ENCODE data around the gene ALLC. TPM values are rescaled to one million over a fixed set of nuclear protein-coding genes. Genes with fewer than 3 reads are reported as not detected.
"Not testable (repeated sequence)": the region's sequence is repeated elsewhere in the genome, so short reads cannot be mapped to it uniquely, and the experiment has no call there.

The ALLC gene
- total RNA-seq (not detected in 2 replicates), polyA plus RNA-seq (not detected in 2 replicates)

DNA sequence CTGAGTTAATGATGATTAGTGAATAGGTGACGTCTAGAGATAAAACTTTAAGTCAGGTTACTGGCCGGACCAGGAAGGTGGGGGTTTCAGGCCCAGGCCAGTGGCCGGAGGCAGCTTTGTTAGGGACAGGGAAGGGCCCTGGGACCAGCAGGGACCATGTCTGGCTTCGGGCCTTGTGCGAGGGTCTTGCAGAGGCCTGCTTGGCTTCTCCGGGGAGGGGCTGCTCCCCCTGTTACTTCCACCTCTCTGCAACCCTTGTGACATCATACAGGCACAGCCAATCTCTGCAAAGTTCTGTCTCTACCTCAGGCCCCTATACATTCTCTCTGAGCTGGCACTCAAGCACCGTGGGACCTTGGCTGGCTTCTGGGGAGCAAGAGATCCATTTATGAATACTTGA, at the start of gene ALLC:
TSS of gene ALLC (plus strand) at position 320 of the 400 bp plus-strand sequence. CDS start 12,958 bp downstream, outside the sequence.
- H3K9me2 ChIP-seq (replicated peaks; ENCODE audit: insufficient read depth), result no peaks in the 10 kb centered on the region
- no peak within 1 kb of the TSS for H3K4me2 ChIP-seq
- no peak for TF ChIP-seq EZH2 (IDR thresholded peaks at IDR 0.05; ENCODE audit: borderline replicate concordance)
- TF ChIP-seq, protein P1, sequence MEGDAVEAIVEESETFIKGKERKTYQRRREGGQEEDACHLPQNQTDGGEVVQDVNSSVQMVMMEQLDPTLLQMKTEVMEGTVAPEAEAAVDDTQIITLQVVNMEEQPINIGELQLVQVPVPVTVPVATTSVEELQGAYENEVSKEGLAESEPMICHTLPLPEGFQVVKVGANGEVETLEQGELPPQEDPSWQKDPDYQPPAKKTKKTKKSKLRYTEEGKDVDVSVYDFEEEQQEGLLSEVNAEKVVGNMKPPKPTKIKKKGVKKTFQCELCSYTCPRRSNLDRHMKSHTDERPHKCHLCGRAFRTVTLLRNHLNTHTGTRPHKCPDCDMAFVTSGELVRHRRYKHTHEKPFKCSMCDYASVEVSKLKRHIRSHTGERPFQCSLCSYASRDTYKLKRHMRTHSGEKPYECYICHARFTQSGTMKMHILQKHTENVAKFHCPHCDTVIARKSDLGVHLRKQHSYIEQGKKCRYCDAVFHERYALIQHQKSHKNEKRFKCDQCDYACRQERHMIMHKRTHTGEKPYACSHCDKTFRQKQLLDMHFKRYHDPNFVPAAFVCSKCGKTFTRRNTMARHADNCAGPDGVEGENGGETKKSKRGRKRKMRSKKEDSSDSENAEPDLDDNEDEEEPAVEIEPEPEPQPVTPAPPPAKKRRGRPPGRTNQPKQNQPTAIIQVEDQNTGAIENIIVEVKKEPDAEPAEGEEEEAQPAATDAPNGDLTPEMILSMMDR (IDR thresholded peaks at IDR 0.05; ENCODE audit: poor library complexity), result no peak
- no peak for TF ChIP-seq EZH2phosphoT487 (IDR thresholded peaks at IDR 0.05; ENCODE audit: low read depth, severe bottlenecking, unreplicated experiment)
- H2AFZ ChIP-seq, result no peak within 1 kb of the TSS
- no peaks in the 10 kb centered on the region for H3K36me3 ChIP-seq (replicated peaks; ENCODE audit: insufficient read depth, low read depth)
- no peaks in the 10 kb centered on the region for H4K20me1 ChIP-seq (ENCODE audit: insufficient read depth, poor library complexity, severe bottlenecking)
- H3K27ac ChIP-seq, result no peak within 1 kb of the TSS
- H3K4me1 ChIP-seq (ENCODE audit: insufficient read depth), result peaks cover 15% of the 10 kb centered on the region
- H3K4me3 ChIP-seq, result no peak within 1 kb of the TSS
- no peaks in the 10 kb centered on the region for H3K9me3 ChIP-seq (ENCODE audit: low read depth)
- no peak for DNase-seq (ENCODE audit: low spot score)
- WGBS (ENCODE audit: low lambda C conversion rate, missing lambda C conversion rate), result 94% methylated on average over 7 of the region's 7 CpGs
- no peaks in the 10 kb centered on the region for H3K27me3 ChIP-seq
- H3K79me2 ChIP-seq, result no peaks in the 10 kb centered on the region

DNA sequence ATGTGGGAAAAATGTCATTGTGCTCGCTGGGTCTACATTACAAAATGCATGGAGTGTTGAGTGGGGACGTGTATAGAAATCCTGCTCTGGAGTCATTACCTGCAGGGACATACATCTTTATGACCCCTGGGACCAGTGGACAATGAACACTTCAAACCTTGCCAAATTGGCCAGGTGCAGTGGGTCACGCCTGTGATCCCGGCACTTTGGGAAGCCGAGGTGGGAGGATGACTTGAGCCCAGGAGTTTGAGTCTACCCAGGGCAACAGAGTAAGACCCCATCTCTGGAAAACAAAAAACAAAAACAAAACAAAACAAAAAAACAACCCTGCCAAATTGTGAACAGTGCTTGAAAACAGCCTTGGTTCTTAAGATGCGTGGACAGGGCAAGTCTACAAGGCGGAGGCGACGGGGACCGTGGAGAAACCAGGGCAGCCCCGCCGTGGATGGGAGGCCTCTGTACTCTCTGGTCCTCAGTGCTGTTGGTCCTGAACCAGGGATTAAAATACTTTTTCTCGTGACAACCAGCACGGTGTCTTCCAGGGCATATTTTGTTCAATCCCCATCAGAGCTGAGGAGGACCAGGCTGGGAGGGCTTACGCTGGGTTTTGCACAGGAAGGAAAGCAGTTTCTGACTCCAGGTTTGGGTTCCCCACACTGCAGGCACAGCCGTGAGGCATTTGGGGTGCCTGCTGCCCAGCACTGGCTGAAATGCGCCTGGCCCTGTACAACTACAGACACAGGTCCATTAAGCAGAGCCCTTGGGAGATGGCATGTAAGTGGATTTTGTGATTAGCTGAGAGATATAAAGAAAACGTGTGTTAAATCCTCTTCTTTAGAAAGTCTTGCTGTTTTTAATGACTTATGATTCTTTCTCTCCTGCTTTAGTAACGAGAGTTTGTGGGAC, 49.4 kb upstream of the ALLC start:
- H3K9me3 ChIP-seq (ENCODE audit: low read depth), result no peaks in the 10 kb centered on the region
- H3K36me3 ChIP-seq (replicated peaks; ENCODE audit: insufficient read depth, low read depth), result no peaks in the 10 kb centered on the region
- no peak for DNase-seq (ENCODE audit: low spot score)
- H2AFZ ChIP-seq, result no peak overlapping the region
- no peak overlapping the region for H3K27ac ChIP-seq
- H3K9me2 ChIP-seq (replicated peaks; ENCODE audit: insufficient read depth), result no peaks in the 10 kb centered on the region
- H3K4me3 ChIP-seq, result no peak overlapping the region
- H3K4me2 ChIP-seq, result no peak overlapping the region
- no peaks in the 10 kb centered on the region for H4K20me1 ChIP-seq (ENCODE audit: insufficient read depth, poor library complexity, severe bottlenecking)
- TF ChIP-seq, protein P1 (IDR thresholded peaks at IDR 0.05; ENCODE audit: poor library complexity), result no peak
- no peak for TF ChIP-seq EZH2phosphoT487 (IDR thresholded peaks at IDR 0.05; ENCODE audit: low read depth, severe bottlenecking, unreplicated experiment)
- no peak for TF ChIP-seq EZH2 (IDR thresholded peaks at IDR 0.05; ENCODE audit: borderline replicate concordance)
- H3K79me2 ChIP-seq, result no peaks in the 10 kb centered on the region
- 87% methylated on average over 19 of the region's 19 CpGs for WGBS (ENCODE audit: low lambda C conversion rate, missing lambda C conversion rate)
- H3K27me3 ChIP-seq, result no peaks in the 10 kb centered on the region
- H3K4me1 ChIP-seq (ENCODE audit: insufficient read depth), result no peaks in the 10 kb centered on the region

DNA sequence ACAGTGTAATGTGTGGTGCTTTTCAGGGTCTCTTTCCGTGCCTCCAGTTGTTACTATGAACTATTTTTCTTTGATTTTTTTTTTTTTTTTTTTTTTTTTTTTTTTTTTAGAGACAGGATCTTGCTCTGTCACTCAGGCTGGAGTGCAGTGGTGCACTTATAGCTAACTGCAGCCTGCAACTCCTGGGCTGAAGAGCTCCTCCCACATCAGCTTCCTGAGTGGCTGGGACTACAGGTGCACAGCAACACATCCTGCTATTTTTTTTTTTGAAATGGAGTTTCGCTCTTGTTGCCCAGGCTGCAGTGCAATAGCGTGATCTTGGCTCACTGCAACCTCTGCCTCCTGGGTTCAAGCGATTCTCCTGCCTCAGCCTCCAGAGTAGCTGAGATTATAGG, 48.7 kb upstream of the ALLC start:
- WGBS (ENCODE audit: low lambda C conversion rate, missing lambda C conversion rate), result 84% methylated on average over 4 of the region's 4 CpGs
- not testable (repeated sequence) for H3K27ac ChIP-seq; DNase-seq (ENCODE audit: low spot score); H3K9me2 ChIP-seq (replicated peaks; ENCODE audit: insufficient read depth); H3K4me1 ChIP-seq (ENCODE audit: insufficient read depth); H3K9me3 ChIP-seq (ENCODE audit: low read depth); H4K20me1 ChIP-seq (ENCODE audit: insufficient read depth, poor library complexity, severe bottlenecking); H2AFZ ChIP-seq; H3K79me2 ChIP-seq; H3K4me3 ChIP-seq; H3K27me3 ChIP-seq; H3K4me2 ChIP-seq; H3K36me3 ChIP-seq (replicated peaks; ENCODE audit: insufficient read depth, low read depth)

DNA sequence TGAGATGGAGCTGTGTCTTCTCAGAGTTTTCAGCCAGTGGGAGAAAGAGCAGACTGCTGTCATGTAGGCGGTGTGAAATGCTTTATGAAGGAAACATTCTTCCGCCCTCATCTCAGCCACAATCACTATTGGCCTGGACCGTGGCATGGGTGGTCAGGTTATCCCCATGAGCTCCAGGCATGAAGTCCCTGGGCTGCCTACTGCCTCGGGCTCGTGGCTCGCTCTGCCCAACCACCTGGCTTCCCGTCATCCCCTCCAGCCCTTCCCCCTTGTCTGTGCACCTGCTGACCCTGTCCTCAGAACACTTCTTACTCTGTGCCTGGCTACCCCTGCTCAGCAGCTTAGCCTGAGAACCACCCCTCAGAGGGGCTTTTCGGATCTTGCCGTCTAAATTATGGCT, 47.6 kb upstream of the ALLC start:
- Histone ChIP-seq H3K27ac (no peak overlapping the region), H3K79me2 (no peaks in the 10 kb centered on the region), H3K4me2 (no peak overlapping the region), H3K4me3 (no peak overlapping the region), H3K36me3 (replicated peaks; ENCODE audit: insufficient read depth, low read depth) (no peaks in the 10 kb centered on the region), H3K27me3 (no peaks in the 10 kb centered on the region), H4K20me1 (ENCODE audit: insufficient read depth, poor library complexity, severe bottlenecking) (no peaks in the 10 kb centered on the region), H3K4me1 (ENCODE audit: insufficient read depth) (no peaks in the 10 kb centered on the region), H3K9me3 (ENCODE audit: low read depth) (no peaks in the 10 kb centered on the region), H2AFZ (no peak overlapping the region), H3K9me2 (replicated peaks; ENCODE audit: insufficient read depth) (no peaks in the 10 kb centered on the region)
- no peak for DNase-seq (ENCODE audit: low spot score)
- TF ChIP-seq EZH2 (IDR thresholded peaks at IDR 0.05; ENCODE audit: borderline replicate concordance) (no peak), EZH2phosphoT487 (IDR thresholded peaks at IDR 0.05; ENCODE audit: low read depth, severe bottlenecking, unreplicated experiment) (no peak)
- TF ChIP-seq, protein P1 (IDR thresholded peaks at IDR 0.05; ENCODE audit: poor library complexity), result no peak
- 91% methylated on average over 9 of the region's 9 CpGs for WGBS (ENCODE audit: low lambda C conversion rate, missing lambda C conversion rate)

Data from hepatocyte (in vitro differentiated cells).